GM12873 (cell line): ENCODE data around the gene NLRP10.

ENCODE experiments used
- TF ChIP-seq, protein P1 (sequence below): IDR thresholded peaks from 2 replicates; pipeline ENCODE4 v1.5.1; 2012; ENCODE audit warnings: low read depth, mild to moderate bottlenecking, moderate library complexity, low read length, control low read depth; ENCODE audit not compliant: insufficient read depth; ENCODE audit errors: missing control alignments

The NLRP10 gene

GRCh38 chr11:8005556-8005955 is 40.3 kb upstream of the NLRP10 start:
- TF ChIP-seq, protein P1, sequence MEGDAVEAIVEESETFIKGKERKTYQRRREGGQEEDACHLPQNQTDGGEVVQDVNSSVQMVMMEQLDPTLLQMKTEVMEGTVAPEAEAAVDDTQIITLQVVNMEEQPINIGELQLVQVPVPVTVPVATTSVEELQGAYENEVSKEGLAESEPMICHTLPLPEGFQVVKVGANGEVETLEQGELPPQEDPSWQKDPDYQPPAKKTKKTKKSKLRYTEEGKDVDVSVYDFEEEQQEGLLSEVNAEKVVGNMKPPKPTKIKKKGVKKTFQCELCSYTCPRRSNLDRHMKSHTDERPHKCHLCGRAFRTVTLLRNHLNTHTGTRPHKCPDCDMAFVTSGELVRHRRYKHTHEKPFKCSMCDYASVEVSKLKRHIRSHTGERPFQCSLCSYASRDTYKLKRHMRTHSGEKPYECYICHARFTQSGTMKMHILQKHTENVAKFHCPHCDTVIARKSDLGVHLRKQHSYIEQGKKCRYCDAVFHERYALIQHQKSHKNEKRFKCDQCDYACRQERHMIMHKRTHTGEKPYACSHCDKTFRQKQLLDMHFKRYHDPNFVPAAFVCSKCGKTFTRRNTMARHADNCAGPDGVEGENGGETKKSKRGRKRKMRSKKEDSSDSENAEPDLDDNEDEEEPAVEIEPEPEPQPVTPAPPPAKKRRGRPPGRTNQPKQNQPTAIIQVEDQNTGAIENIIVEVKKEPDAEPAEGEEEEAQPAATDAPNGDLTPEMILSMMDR: no peak

DNA sequence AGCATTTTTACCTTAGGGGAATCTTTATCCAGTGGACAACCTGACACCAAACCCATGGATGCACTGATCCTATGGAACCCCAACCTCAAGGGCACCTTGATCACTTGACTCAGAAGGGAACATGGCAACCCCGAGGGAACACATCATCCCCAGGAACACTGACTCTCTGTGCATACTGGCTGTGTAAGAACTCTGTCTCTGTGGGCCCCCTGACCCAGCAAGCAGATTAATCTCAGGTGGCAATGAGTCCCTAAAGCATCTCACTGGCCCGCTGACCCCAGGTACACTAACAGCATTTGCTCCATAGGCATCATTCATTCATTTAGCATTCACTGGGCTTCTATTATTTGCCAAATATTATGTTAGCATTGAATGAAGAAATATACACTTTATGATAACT is 38.8 kb upstream of the NLRP10 start:
- TF ChIP-seq, protein P1: no peak

- TF ChIP-seq, protein P1: no peak
These were observed 37.9 kb upstream of the NLRP10 start for GRCh38 chr11:8003187-8003586.

- TF ChIP-seq, protein P1: no peak
These were observed 37.4 kb upstream of the NLRP10 start for GRCh38 chr11:8002676-8003075.

GRCh38 chr11:8000390-8000789 is 35.1 kb upstream of the NLRP10 start:
- TF ChIP-seq, protein P1: no peak

GRCh38 chr11:7999795-8000194 is 34.5 kb upstream of the NLRP10 start:
- TF ChIP-seq, protein P1: no peak

DNA sequence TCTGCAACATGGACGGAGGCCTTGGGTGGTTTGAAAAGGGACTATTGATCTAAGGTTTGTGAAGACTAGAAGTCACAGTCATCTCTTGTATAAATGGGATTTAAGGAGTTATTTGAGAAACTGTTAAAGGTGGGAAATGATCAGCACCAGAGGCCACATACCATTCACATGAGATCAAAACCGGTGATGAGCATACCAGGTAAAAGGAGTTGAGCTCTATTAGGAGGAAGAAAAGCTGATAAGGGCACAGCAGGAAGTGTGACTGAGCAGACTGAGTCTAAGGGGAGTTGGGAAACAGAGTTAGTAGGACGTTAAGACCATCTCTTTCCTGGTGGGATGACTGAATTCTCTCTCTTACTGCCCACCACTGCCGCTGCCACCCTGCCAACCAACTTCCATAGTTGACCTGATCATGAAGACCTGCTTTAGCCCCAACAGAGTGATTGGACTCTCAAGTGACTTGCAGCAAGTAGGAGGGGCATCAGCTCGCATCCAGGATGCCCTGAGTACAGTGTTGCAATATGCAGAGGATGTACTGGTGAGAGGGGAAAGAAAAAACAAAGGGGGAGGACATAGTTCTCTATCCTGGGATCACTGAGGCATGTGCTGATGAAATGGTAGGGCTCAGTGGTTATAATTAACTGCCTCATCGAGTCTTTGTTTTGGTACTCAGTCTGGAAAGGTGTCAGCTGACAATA is 29.5 kb upstream of the NLRP10 start:
- TF ChIP-seq, protein P1: no peak
